H1 (cell line): ENCODE data around the gene NDUFB1. TPM values are rescaled to one million over a fixed set of nuclear protein-coding genes. Genes with fewer than 3 reads are reported as not detected.
A peak's percentile ranks its signal among the peaks of the same experiment; 100 is the strongest.

Source experiments
- CTCF ChIA-PET: fragments of 300-600 bp; sonication (Branson Sonifier 250); formaldehyde crosslinking; loops from one replicate; lab custom pipeline; 2021; ENCODE audit not compliant: partially characterized antibody; lab: Charles Lee
- POLR2A ChIA-PET: fragments of 300-600 bp; sonication (Branson Sonifier 250); formaldehyde crosslinking; loops from one replicate; lab custom pipeline; 2021; ENCODE audit warnings: inconsistent platforms; ENCODE audit not compliant: partially characterized antibody; lab: Charles Lee
- DNase-seq, 2 experiments: peaks; one replicate each; pipeline versions ENCODE4 v3.0.0 to v3.0.0-alpha.2; 2010 to 2022; ENCODE audit warnings: low spot score in 2 of 2, low read depth in 1 of 2, mixed read lengths in 1 of 2
- FAIRE-seq: peaks from 2 replicates; lab custom pipeline; 2011; peaks lifted over from hg19 to GRCh38; lab: Jason Lieb, UNC
- H2AFZ ChIP-seq: 2 replicates; pipeline ENCODE4 v1.8.1; 2012; ENCODE audit warnings: low read length, inconsistent platforms
- H2AK5ac ChIP-seq: 2 replicates; pipeline ENCODE4 v1.6.1; 2013; ENCODE audit warnings: low read depth, low read length
- H2BK120ac ChIP-seq: replicated peaks from 2 replicates; pipeline ENCODE3; 2013; ENCODE audit warnings: low read depth, low read length, inconsistent platforms
- H2BK12ac ChIP-seq: 2 replicates; pipeline ENCODE4 v1.6.1; 2013; ENCODE audit warnings: low read depth, low read length
- H2BK15ac ChIP-seq: 2 replicates; pipeline ENCODE4 v1.6.1; 2013; ENCODE audit warnings: low read length
- H2BK20ac ChIP-seq: 2 replicates; pipeline ENCODE4 v1.6.1; 2013; ENCODE audit warnings: low read length
- H2BK5ac ChIP-seq: 2 replicates; pipeline ENCODE4 v1.6.1; 2013; ENCODE audit warnings: low read depth, low read length
- H3K14ac ChIP-seq: 2 replicates; pipeline ENCODE4 v1.6.1; 2013; ENCODE audit warnings: inconsistent platforms; ENCODE audit not compliant: insufficient read length
- H3K18ac ChIP-seq: 2 replicates; pipeline ENCODE4 v1.6.1; 2013; ENCODE audit warnings: low read length; ENCODE audit errors: extremely low read depth
- H3K23ac ChIP-seq: 2 replicates; pipeline ENCODE4 v1.6.1; 2013; ENCODE audit warnings: inconsistent platforms; ENCODE audit not compliant: insufficient read length
- H3K23me2 ChIP-seq: 2 replicates; pipeline ENCODE4 v1.6.1; 2013; ENCODE audit warnings: low read depth, low read length
- H3K27ac ChIP-seq: 2 replicates; pipeline ENCODE4 v1.6.1; 2011; ENCODE audit warnings: low read depth, low read length, inconsistent platforms
- H3K27me3 ChIP-seq, 4 experiments: replicated peaks in 1 of 4; 1 replicate in 1 of 4; 2 replicates in 3 of 4; pipeline versions ENCODE4 v1.6.1 to v1.8.1; 2011 to 2013; ENCODE audit warnings: low read length in 3 of 4, mild to moderate bottlenecking in 3 of 4, inconsistent platforms in 2 of 4, mixed read lengths in 2 of 4, moderate library complexity in 1 of 4; ENCODE audit not compliant: control insufficient read depth in 3 of 4, insufficient read depth in 3 of 4; ENCODE audit errors: extremely low read depth in 1 of 4
- H3K36me3 ChIP-seq, 4 experiments: 2 replicates each; pipeline versions ENCODE4 v1.6.1 to v1.8.1; 2011 to 2013; ENCODE audit warnings: mild to moderate bottlenecking in 4 of 4, low read length in 3 of 4, moderate library complexity in 2 of 4, control low read depth in 1 of 4, inconsistent platforms in 1 of 4; ENCODE audit not compliant: insufficient read depth in 4 of 4, control insufficient read depth in 2 of 4
- H3K4ac ChIP-seq: replicated peaks from 2 replicates; pipeline ENCODE3; 2013; ENCODE audit warnings: low read length, low read depth, mixed read lengths, inconsistent platforms; ENCODE audit not compliant: insufficient read length
- H3K4me1 ChIP-seq, 4 experiments: replicated peaks in 1 of 4; 1 replicate in 1 of 4; 2 replicates in 3 of 4; pipeline versions ENCODE4 v1.6.1 to v1.8.1; 2011 to 2013; ENCODE audit warnings: low read length in 3 of 4, inconsistent platforms in 2 of 4, mixed read lengths in 1 of 4; ENCODE audit not compliant: insufficient read depth in 4 of 4, control insufficient read depth in 3 of 4
- H3K4me2 ChIP-seq, 2 experiments: 2 replicates each; pipeline versions ENCODE4 v1.6.1 to v1.8.1; 2011 to 2013; ENCODE audit warnings: low read depth in 2 of 2, low read length in 2 of 2, control low read depth in 1 of 2, inconsistent platforms in 1 of 2, mild to moderate bottlenecking in 1 of 2; ENCODE audit not compliant: insufficient read depth in 1 of 2
- H3K4me3 ChIP-seq, 4 experiments: fragments of 200-600, 300-600 bp in 1 of 4; sonication (generic), shearing (Covaris generic), sonication (Bioruptor Twin) in 1 of 4; 2 replicates each; pipeline versions ENCODE4 v1.5.1 to v1.8.1; 2011 to 2016; ENCODE audit warnings: low read length in 4 of 4, low read depth in 3 of 4, control low read depth in 2 of 4, inconsistent platforms in 2 of 4, mild to moderate bottlenecking in 2 of 4, mixed read lengths in 1 of 4, moderate library complexity in 1 of 4; ENCODE audit not compliant: insufficient read depth in 2 of 4; ENCODE audit errors: extremely low read depth in 1 of 4
- H3K56ac ChIP-seq: replicated peaks from 2 replicates; pipeline ENCODE3; 2013; ENCODE audit warnings: low read depth, mild to moderate bottlenecking, mixed read lengths, low read length, inconsistent platforms; ENCODE audit not compliant: insufficient read length
- H3K79me1 ChIP-seq: 2 replicates; pipeline ENCODE4 v1.6.1; 2013; ENCODE audit warnings: low read depth, low read length, control low read depth
- H3K79me2 ChIP-seq, 2 experiments: 2 replicates each; pipeline versions ENCODE4 v1.6.1 to v1.8.1; 2012 to 2013; ENCODE audit warnings: low read length in 2 of 2, mild to moderate bottlenecking in 2 of 2, inconsistent platforms in 1 of 2; ENCODE audit not compliant: insufficient read depth in 2 of 2, control insufficient read depth in 1 of 2
- H3K9ac ChIP-seq, 4 experiments: replicated peaks in 1 of 4; 1 replicate in 1 of 4; 2 replicates in 3 of 4; pipeline versions ENCODE4 v1.6.1 to v1.8.1; 2011 to 2013; ENCODE audit warnings: low read depth in 3 of 4, low read length in 3 of 4, control low read depth in 2 of 4, mild to moderate bottlenecking in 2 of 4, moderate library complexity in 2 of 4, inconsistent platforms in 1 of 4; ENCODE audit errors: extremely low read depth in 1 of 4
- H3K9me3 ChIP-seq, 2 experiments: 2 replicates each; pipeline versions ENCODE4 v1.6.1 to v1.8.1; 2012 to 2013; ENCODE audit warnings: mild to moderate bottlenecking in 2 of 2, moderate library complexity in 2 of 2, control low read depth in 1 of 2, inconsistent platforms in 1 of 2, low read depth in 1 of 2, low read length in 1 of 2, mixed read lengths in 1 of 2; ENCODE audit not compliant: insufficient read depth in 2 of 2
- H4K20me1 ChIP-seq, 2 experiments: replicated peaks in 1 of 2; 2 replicates each; pipeline versions ENCODE3 to v1.8.1; 2011 to 2013; ENCODE audit warnings: inconsistent platforms in 2 of 2, low read length in 2 of 2, mild to moderate bottlenecking in 1 of 2; ENCODE audit not compliant: insufficient read depth in 2 of 2, control insufficient read depth in 1 of 2
- H4K5ac ChIP-seq: 2 replicates; pipeline ENCODE4 v1.6.1; 2013; ENCODE audit warnings: low read length, low read depth, mixed read lengths, inconsistent platforms; ENCODE audit not compliant: insufficient read length
- H4K8ac ChIP-seq: 2 replicates; pipeline ENCODE4 v1.8.0; 2013; ENCODE audit warnings: mild to moderate bottlenecking, moderate library complexity, low read length, inconsistent platforms; ENCODE audit not compliant: insufficient read depth; ENCODE audit errors: extremely low read depth
- H4K91ac ChIP-seq: replicated peaks from 2 replicates; pipeline ENCODE3; 2013; ENCODE audit warnings: low read length, mixed read lengths, inconsistent platforms; ENCODE audit not compliant: insufficient read length
- ASH2L ChIP-seq: fragments of 200-600, 300-600 bp; sonication (generic); IDR thresholded peaks from one replicate; pipeline ENCODE4 v1.7.1; 2017; ENCODE audit warnings: low read length
- E2F6 ChIP-seq: IDR thresholded peaks from 2 replicates; pipeline ENCODE4 v1.6.1; 2012; ENCODE audit warnings: inconsistent platforms
- MAX ChIP-seq: IDR thresholded peaks from 2 replicates; pipeline ENCODE4 v1.6.1; 2012; ENCODE audit warnings: inconsistent platforms
- POLR2A ChIP-seq, 2 experiments: IDR thresholded peaks; 1 replicate in 1 of 2; 2 replicates in 1 of 2; pipeline ENCODE4 v1.6.1; 2011; ENCODE audit warnings: low read depth in 2 of 2, low read length in 2 of 2, mild to moderate bottlenecking in 2 of 2; ENCODE audit errors: control extremely low read depth in 1 of 2
- WGBS, 2 experiments: shearing (Covaris generic) in 1 of 2; methylation state at CpG; one replicate each; pipeline versions ENCODE4 v1.1.6 to v1.1.7; 2013 to 2015; ENCODE audit warnings: low lambda C conversion rate in 2 of 2, mixed read lengths in 2 of 2, inconsistent platforms in 1 of 2, low coverage in 1 of 2, missing lambda C conversion rate in 1 of 2; ENCODE audit not compliant: insufficient replicate concordance in 2 of 2, insufficient coverage in 1 of 2, insufficient read length in 1 of 2; ENCODE audit errors: extremely low coverage in 1 of 2, missing lambda C conversion rate in 1 of 2; 5-methylcytosine and 5-hydroxymethylcytosine counted together
- polyA plus RNA-seq, 7 experiments: library from polyadenylated mRNA; depleted of rRNA in 3 of 7; stranded (reverse) in 5 of 7; unstranded in 2 of 7; fragments of >200 nt in 5 of 7; fragments of 200-250 nt in 2 of 7; gene quantifications; 1 replicate in 5 of 7; 2 replicates in 1 of 7; 4 replicates in 1 of 7; pipeline versions ENCODE4 v1.2.1 to v1.2.3, GENCODE V29; 2011 to 2013; ENCODE audit warnings: missing spikeins in 2 of 7, mixed read lengths in 2 of 7
- total RNA-seq: library from RNA; stranded (reverse); fragmentation: NEBNext Ultra II Directional; extraction: Animal tissue kit (Norgen Biotek cat#: 25700); gene quantifications from 2 replicates; pipeline ENCODE4 v1.2.1, GENCODE V29; 2021

Gene NDUFB1
- total and polyA plus RNA-seq, 2 of the 8 experiments (the other 6 are each of a cell fraction or from before 2014, with no cell fraction given), result 124 to 271 TPM

- Histone ChIP-seq H3K9me3 (no peaks in the 10 kb centered on the region), H4K5ac (peak overlapping the region; percentile 100), H3K4me1 (peaks cover 0 to 3% (median 0%) of the 10 kb centered on the region in 4 experiments; a peak in 2 of 7 replicates), H2BK15ac (no peak overlapping the region), H4K8ac (peak overlapping the region; percentile 99), H3K27me3 (no peaks in the 10 kb centered on the region), H3K4me2 (peak overlapping the region; percentile 77 to 89), H3K79me2 (peaks cover 0 to 47% of the 10 kb centered on the region in 2 experiments; a peak in 3 of 4 replicates), H3K36me3 (peaks cover 2 to 50% (median 14%) of the 10 kb centered on the region in 4 experiments; a peak in 6 of 8 replicates), H3K18ac (peak overlapping the region; percentile 98), H3K79me1 (0 out of 2 replicates have a peak, but pooled peaks cover 5% of the 10 kb centered on the region), H2AK5ac (peak overlapping the region; percentile 60), H3K56ac (peak overlapping the region; percentile 99), H2BK5ac (peak overlapping the region; percentile 98), H2BK20ac (no peak overlapping the region), H4K20me1 (no peaks in the 10 kb centered on the region), H3K27ac (peak overlapping the region; percentile 97), H3K23me2 (peaks cover 6% of the 10 kb centered on the region; the same call in 1 of the 2 replicates), H2BK12ac (peak overlapping the region; percentile 63), H3K14ac (no peak overlapping the region), H3K4ac (peak overlapping the region; percentile 2), H2BK120ac (no peak overlapping the region), H4K91ac (peak overlapping the region; percentile 95), H3K9ac (peak overlapping the region; percentile 94 to 98 (median 97)), H2AFZ (peak overlapping the region; percentile 87; the same call in 1 of the 2 replicates), H3K23ac (no peak overlapping the region)
- FAIRE-seq, result no peak
- DNase-seq, result no peak
- POLR2A ChIA-PET, result interaction anchor here (0.7 to 5.0 kb wide), 13 partner anchors 8 to 613 kb away, joined by 3 to 66 read pairs (median 4); partner anchors contain the start of genes ATXN3 and TRIP11
- 3% methylated on average over 21 of the region's 22 CpGs; no CpG with 5 or more reads in 1 of the 2 experiments for WGBS, 2 experiments
- CTCF ChIA-PET, result interaction anchor here (0.5 to 5.4 kb wide), 4 partner anchors 15 to 344 kb away, joined by 3 to 45 read pairs (median 3); partner anchors contain the start of gene ATXN3
- TF ChIP-seq MAX, result 0 out of 2 replicates have a peak, but pooled peaks have one; percentile 12
- TF ChIP-seq POLR2A (IDR thresholded peaks at IDR 0.05; ENCODE audit: control extremely low read depth in 1 of 2, low read depth in 2 of 2, low read length in 2 of 2), result peak in 1 of 2 experiments; percentile 39; a peak in 1 of 3 replicates
- peak; percentile 14 for TF ChIP-seq ASH2L
- TF ChIP-seq E2F6, result no peak; the same call in 1 of the 2 replicates
- TF ChIP-seq, all 59 proteins: peak for 3
- H3K4me3 ChIP-seq, result peak overlapping the region; percentile 87 to 100 (median 98)
These were observed 808 bp upstream of the NDUFB1 start for GRCh38 chr14:92122351-92122677.
